Neural cell (in vitro differentiated cells): ENCODE measurements around the gene IFT80.

Experiments used
- CTCF ChIP-seq: fragments of 450-650 bp; IDR thresholded peaks from 2 replicates; pipeline ENCODE4 v1.5.1; 2014; ENCODE audit warnings: antibody characterized with exemption, mild to moderate bottlenecking, moderate library complexity; ENCODE audit not compliant: poor library complexity, severe bottlenecking
- POLR2AphosphoS5 ChIP-seq: IDR thresholded peaks from 2 replicates; pipeline ENCODE4 v1.6.1; 2012

- TF ChIP-seq CTCF: no peak
- TF ChIP-seq POLR2AphosphoS5: no peak
Observed at GRCh38 chr3:160312014-160312624, 86.9 kb downstream of the IFT80 start.
